ENCODE results near the gene LMOD2. TPM values are rescaled to one million over a fixed set of nuclear protein-coding genes. Genes with fewer than 3 reads are reported as not detected.
A peak's percentile ranks its signal among the peaks of the same experiment; 100 is the strongest.

The LMOD2 gene
- total and polyA plus RNA-seq, 9 of the 15 experiments (the other 6 are each of a cell fraction or from before 2014, with no cell fraction given): 0.04 TPM; not detected in 8

GRCh38 chr7:123643495-123644441 lies 11.9 kb upstream of the LMOD2 start (continued):
- no peak for TF ChIP-seq ZHX1 (conservative IDR thresholded peaks at IDR 0.05; ENCODE audit: low read length)
- TF ChIP-seq JUND (IDR thresholded peaks at IDR 0.05; ENCODE audit: borderline replicate concordance, low read depth, low read length): peak; percentile 86
- TF ChIP-seq JUND (tag; IDR thresholded peaks at IDR 0.05; ENCODE audit: borderline replicate concordance, low read depth, low read length): peak; percentile 90; the same call in 2 of the 3 replicates
- TF ChIP-seq ERF (CRISPR knock-in tag; IDR thresholded peaks at IDR 0.05): 0 out of 2 replicates have a peak, but pooled peaks have one; percentile 26
- 0 out of 2 replicates have a peak, but pooled peaks have one; percentile 16 for TF ChIP-seq GTF2E2 (tag; IDR thresholded peaks at IDR 0.05)
- 0 out of 4 replicates have a peak, but pooled peaks have one; percentile 36 to 39 for TF ChIP-seq FOXK2 (conservative IDR thresholded peaks at IDR 0.05 in 1 of 2, IDR thresholded peaks at IDR 0.05 in 1 of 2; ENCODE audit: low read depth in 2 of 2)
- no peak for TF ChIP-seq NCOA2 (IDR thresholded peaks at IDR 0.05; ENCODE audit: partially characterized antibody in 2 of 2)
- peak; percentile 83 for TF ChIP-seq ATF4 (CRISPR knock-in tag; IDR thresholded peaks at IDR 0.05)
- TF ChIP-seq RBM39 (optimal IDR thresholded peaks at IDR 0.05; ENCODE audit: low read depth, low read length): no peak
- TF ChIP-seq ZNF75A (CRISPR knock-in tag; IDR thresholded peaks at IDR 0.05): peak; percentile 46; the same call in 1 of the 2 replicates
- TF ChIP-seq DPF2 (IDR thresholded peaks at IDR 0.05): peak; percentile 53; the same call in 1 of the 2 replicates
- TF ChIP-seq CCNT2 (IDR thresholded peaks at IDR 0.05; ENCODE audit: borderline replicate concordance, extremely low read depth, insufficient read length, low read depth, low read length): peak; percentile 15
- TF ChIP-seq ZNF121 (CRISPR knock-in tag; conservative IDR thresholded peaks at IDR 0.05): no peak
- 0 out of 2 replicates have a peak, but pooled peaks have one; percentile 15 for TF ChIP-seq MECOM (CRISPR knock-in tag; IDR thresholded peaks at IDR 0.05)
- TF ChIP-seq ZSCAN32 (CRISPR knock-in tag; IDR thresholded peaks at IDR 0.05): no peak
- no peak for TF ChIP-seq ATF6 (CRISPR knock-in tag; IDR thresholded peaks at IDR 0.05)
- TF ChIP-seq NFYB (IDR thresholded peaks at IDR 0.05; ENCODE audit: extremely low read depth, insufficient read length): no peak
- no peak for TF ChIP-seq TRIM25 (IDR thresholded peaks at IDR 0.05; ENCODE audit: borderline replicate concordance)
- peak; percentile 44 for TF ChIP-seq ZEB2 (IDR thresholded peaks at IDR 0.05)
